K562 (cell line): ENCODE results near the gene INSYN2B. TPM values are rescaled to one million over a fixed set of nuclear protein-coding genes. Genes with fewer than 3 reads are reported as not detected.

ENCODE experiments used
- ATAC-seq: fragments of 200-7000 bp; cut with Tn5 transposase; 3 replicates; pipeline ENCODE4 v1.9.1; 2020; ENCODE audit warnings: moderate library complexity
- BruUV-seq: library from RNA; stranded (reverse); fragments of 400-500 nt; replicated peaks from 2 replicates; lab custom pipeline; 2021; lab: Mats Ljungman, UMichigan
- CTCF ChIA-PET: fragments of 300-600 bp; formaldehyde crosslinking; extraction: SDS; loops from one replicate; lab custom pipeline; 2021; ENCODE audit warnings: low intra/inter-chr PET ratio; lab: Yijun Ruan, JAX
- POLR2A ChIA-PET: fragments of 300-600, 350-650 bp; sonication (Branson Sonifier 250); formaldehyde crosslinking; extraction: SDS; loops from one replicate; lab custom pipeline; 2021; ENCODE audit warnings: antibody characterized with exemption, inconsistent platforms; lab: Yijun Ruan, JAX
- DNase-seq, 4 experiments: peaks; one replicate each; pipeline versions ENCODE4 v3.0.0 to v3.0.0-alpha.2; 2011 to 2018; ENCODE audit warnings: low spot score in 3 of 4, mixed read lengths in 3 of 4; ENCODE audit errors: extremely low read depth in 1 of 4
- FAIRE-seq: peaks from 2 replicates; lab custom pipeline; 2011; peaks lifted over from hg19 to GRCh38; lab: Jason Lieb, UNC
- H2AFZ ChIP-seq: 2 replicates; pipeline ENCODE4 v1.6.0; 2011; ENCODE audit warnings: low read depth, low read length, control low read depth, inconsistent platforms
- H3K27ac ChIP-seq: fragments of 200-600 bp; 3 replicates; pipeline ENCODE4 v1.8.0; 2011; ENCODE audit warnings: low read depth, mild to moderate bottlenecking, control low read depth, inconsistent platforms, low read length, moderate library complexity, mixed read lengths; ENCODE audit errors: extremely low read depth
- H3K27me3 ChIP-seq, 2 experiments: fragments of 300-600 bp in 1 of 2; 2 replicates in 1 of 2; 3 replicates in 1 of 2; pipeline versions ENCODE4 v1.6.0 to v1.8.0; 2011; ENCODE audit warnings: inconsistent platforms in 2 of 2, low read length in 2 of 2, mild to moderate bottlenecking in 1 of 2, mixed read lengths in 1 of 2, moderate library complexity in 1 of 2; ENCODE audit not compliant: control insufficient read depth in 2 of 2, insufficient read depth in 2 of 2
- H3K36me3 ChIP-seq: fragments of 300-600 bp; 3 replicates; pipeline ENCODE4 v1.8.0; 2011; ENCODE audit warnings: mild to moderate bottlenecking, low read length, inconsistent platforms; ENCODE audit not compliant: control insufficient read depth, insufficient read depth
- H3K4me1 ChIP-seq, 2 experiments: fragments of 200-600 bp in 1 of 2; replicated peaks in 1 of 2; 2 replicates in 1 of 2; 3 replicates in 1 of 2; pipeline versions ENCODE4 v1.5.1 to v1.8.0; 2011; ENCODE audit warnings: inconsistent platforms in 2 of 2, low read length in 2 of 2, mild to moderate bottlenecking in 1 of 2, mixed read lengths in 1 of 2, moderate library complexity in 1 of 2; ENCODE audit not compliant: control insufficient read depth in 2 of 2, insufficient read depth in 2 of 2
- H3K4me2 ChIP-seq: 2 replicates; pipeline ENCODE4 v1.6.1; 2011; ENCODE audit warnings: low read length, control low read depth, inconsistent platforms, mixed read lengths; ENCODE audit not compliant: insufficient read depth
- H3K4me3 ChIP-seq: fragments of 200-600 bp; sonication (generic), shearing (Covaris generic); 2 replicates; pipeline ENCODE4 v1.5.1; 2016; ENCODE audit warnings: control low read depth, inconsistent platforms
- H3K79me2 ChIP-seq: fragments of 200-600 bp; 3 replicates; pipeline ENCODE4 v1.8.0; 2011; ENCODE audit warnings: low read length, inconsistent platforms; ENCODE audit not compliant: control insufficient read depth, insufficient read depth
- H3K9ac ChIP-seq, 2 experiments: 2 replicates each; pipeline versions ENCODE4 v1.6.0 to v1.6.1; 2011; ENCODE audit warnings: low read depth in 2 of 2, low read length in 2 of 2, control low read depth in 1 of 2, inconsistent platforms in 1 of 2, mild to moderate bottlenecking in 1 of 2, mixed read lengths in 1 of 2; ENCODE audit not compliant: insufficient read depth in 1 of 2
- H3K9me1 ChIP-seq: one replicate; pipeline ENCODE4 v1.6.0; 2011; ENCODE audit warnings: inconsistent platforms, mild to moderate bottlenecking, low read length, moderate library complexity; ENCODE audit not compliant: control insufficient read depth, insufficient read depth
- H3K9me3 ChIP-seq: replicated peaks from 2 replicates; pipeline ENCODE4 v1.5.1; 2011; ENCODE audit warnings: low read depth, low read length, inconsistent platforms; ENCODE audit not compliant: control insufficient read depth, insufficient read depth
- H4K20me1 ChIP-seq: replicated peaks from 2 replicates; pipeline ENCODE4 v1.6.1; 2011; ENCODE audit warnings: low read length, inconsistent platforms, mixed read lengths; ENCODE audit not compliant: control insufficient read depth, insufficient read depth
- BRCA1 ChIP-seq, 2 experiments: fragments of 450-650 bp in 1 of 2; sonication (generic) in 1 of 2; formaldehyde crosslinking in 1 of 2; IDR thresholded peaks; 2 replicates each; pipeline versions ENCODE4 v1.5.0 to v1.6.1; 2017 to 2020; ENCODE audit warnings: mild to moderate bottlenecking in 1 of 2, missing genetic modification reagents in 1 of 2
- FOXP4 ChIP-seq: sonication (generic); formaldehyde crosslinking; IDR thresholded peaks from 2 replicates; pipeline ENCODE4 v1.8.0; 2022; ENCODE audit warnings: mild to moderate bottlenecking, missing genetic modification reagents, borderline replicate concordance
- HDGF ChIP-seq: fragments of 450-650 bp; IDR thresholded peaks from 2 replicates; pipeline ENCODE4 v1.6.1; 2016
- HNRNPL ChIP-seq: fragments of 200-400 bp; formaldehyde crosslinking; IDR thresholded peaks from 2 replicates; pipeline ENCODE4 v1.6.1; 2017; ENCODE audit warnings: low read depth, mild to moderate bottlenecking, low read length
- ILF3 ChIP-seq: fragments of 450-650 bp; IDR thresholded peaks from 2 replicates; pipeline ENCODE4 v1.6.1; 2018; ENCODE audit warnings: antibody characterized with exemption, mild to moderate bottlenecking, moderate library complexity, borderline replicate concordance
- NR0B1 ChIP-seq: fragments of 450-650 bp; IDR thresholded peaks from one replicate; pipeline ENCODE4 v1.6.1; 2018; ENCODE audit warnings: mild to moderate bottlenecking, moderate library complexity; ENCODE audit not compliant: partially characterized antibody
- PCBP2 ChIP-seq: fragments of 200-400 bp; formaldehyde crosslinking; IDR thresholded peaks from 2 replicates; pipeline ENCODE4 v1.6.1; 2018; ENCODE audit warnings: low read length, low read depth, mild to moderate bottlenecking, moderate library complexity; ENCODE audit not compliant: poor library complexity, severe bottlenecking
- POLR2G ChIP-seq: fragments of 200-400 bp; formaldehyde crosslinking; IDR thresholded peaks from 2 replicates; pipeline ENCODE4 v1.6.1; 2017; ENCODE audit warnings: low read depth, mild to moderate bottlenecking, antibody characterized with exemption, low read length, moderate library complexity
- SMAD2 ChIP-seq: fragments of 150-350 bp; IDR thresholded peaks from 2 replicates; pipeline ENCODE4 v1.6.1; 2014; ENCODE audit warnings: low read depth, mild to moderate bottlenecking, low read length
- SRSF1 ChIP-seq: fragments of 200-400 bp; formaldehyde crosslinking; IDR thresholded peaks from 2 replicates; pipeline ENCODE4 v1.6.1; 2017; ENCODE audit warnings: mild to moderate bottlenecking, low read depth, low read length, moderate library complexity
- TAF15 ChIP-seq: fragments of 200-400 bp; formaldehyde crosslinking; IDR thresholded peaks from 2 replicates; pipeline ENCODE4 v1.6.1; 2017; ENCODE audit warnings: mild to moderate bottlenecking, low read depth, low read length, moderate library complexity
- ZNF121 ChIP-seq: sonication (generic); formaldehyde crosslinking; conservative IDR thresholded peaks from 2 replicates; pipeline ENCODE4 v1.8.0; 2022; ENCODE audit warnings: missing genetic modification reagents
- WGBS: fragments of 100-300 bp; shearing (Covaris generic); methylation state at CpG from one replicate; pipeline ENCODE4 v1.1.6; 2016; ENCODE audit warnings: low coverage, mixed read lengths; ENCODE audit not compliant: insufficient coverage; ENCODE audit errors: missing lambda C conversion rate; 5-methylcytosine and 5-hydroxymethylcytosine counted together
- in situ Hi-C: fragments of 300-500 bp; cut with MboI; formaldehyde crosslinking; loops from 4 replicates; pipeline ENCODE4 v1.15.0; 2018; ENCODE audit warnings: inconsistent platforms, mixed read lengths
- intact Hi-C: fragments of 100-400 bp; cut with micrococcal nuclease; formaldehyde crosslinking; loops from 2 replicates; pipeline ENCODE4 v1.14.2; 2022
- polyA plus RNA-seq, 8 experiments: library from polyadenylated mRNA; depleted of rRNA in 4 of 8; stranded (reverse) in 5 of 8; unstranded in 3 of 8; fragments of >200 nt; fragmentation: Nextera tagmentation in 2 of 8; fragmentation: Illumina TruSeq in 1 of 8; extraction: Ambion mirVana in 2 of 8; extraction: Trizol in 1 of 8; gene quantifications; 2 replicates each; pipeline versions ENCODE4 v1.2.1 to v1.2.3, GENCODE V29; 2011 to 2014; ENCODE audit warnings: inconsistent platforms in 1 of 8, missing spikeins in 1 of 8
- total RNA-seq, 7 experiments: library from RNA; depleted of rRNA in 6 of 7; stranded (reverse); fragments of >200 nt in 6 of 7; fragmentation: Illumina TruSeq in 2 of 7; extraction: Trizol in 2 of 7; gene quantifications; 2 replicates each; pipeline versions ENCODE4 v1.2.1 to v1.2.3, GENCODE V29; 2011 to 2021; ENCODE audit warnings: low replicate concordance in 1 of 7
- TF ChIP-seq, protein P1 (sequence below): fragments of 250-450 bp; sonication (Bioruptor Pico); IDR thresholded peaks from 2 replicates; pipeline ENCODE4 v1.9.0; 2021; ENCODE audit warnings: mild to moderate bottlenecking
- TF ChIP-seq, protein P2 (sequence below): fragments of 450-650 bp; formaldehyde crosslinking; conservative IDR thresholded peaks from 2 replicates; pipeline ENCODE4 v1.4.0; 2022; ENCODE audit warnings: mild to moderate bottlenecking, missing genetic modification characterization

Gene INSYN2B
- total and polyA plus RNA-seq, 9 of the 15 experiments (the other 6 are each of a cell fraction or from before 2014, with no cell fraction given): not detected

DNA sequence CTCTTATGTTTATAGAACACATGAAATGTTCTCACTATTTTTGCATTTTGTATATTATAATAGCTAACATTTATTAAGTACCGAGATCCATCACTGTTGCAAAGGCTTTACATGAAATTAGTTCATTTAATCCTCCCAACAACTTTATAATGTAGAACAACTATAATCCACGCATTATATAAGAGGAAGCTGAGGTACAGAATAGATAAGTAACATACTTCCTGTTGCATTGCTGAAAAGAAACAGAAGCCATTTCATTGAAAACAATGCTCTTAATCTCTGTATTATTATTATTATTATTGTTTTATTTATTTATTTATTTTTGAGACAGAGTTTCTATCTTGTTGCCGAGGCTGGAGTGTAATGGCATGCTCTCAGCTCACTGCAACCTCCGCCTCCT, 7.9 kb upstream of the INSYN2B start:
- FAIRE-seq (no peak), ATAC-seq (no peak), DNase-seq (no peak)
- no peak overlapping the region for H3K4me2 ChIP-seq
- 0 out of 5 replicates have a peak, but pooled peaks cover 0 to 3% of the 10 kb centered on the region in 2 experiments for H3K27me3 ChIP-seq
- POLR2A ChIA-PET: no interaction called here
- H4K20me1 ChIP-seq: no peaks in the 10 kb centered on the region
- H3K9me3 ChIP-seq: no peaks in the 10 kb centered on the region
- in situ Hi-C loops: loop anchor here (10.0 kb wide), 1 partner anchor 283 kb away; no protein-coding TSS in a partner anchor
- H3K9me1 ChIP-seq: peaks cover 3% of the 10 kb centered on the region
- no peaks in the 10 kb centered on the region for H3K4me1 ChIP-seq
- CTCF ChIA-PET: no interaction called here
- H2AFZ ChIP-seq: no peak overlapping the region
- 21% methylated on average over 4 of the region's 4 CpGs for WGBS
- H3K27ac ChIP-seq: no peak overlapping the region
- BruUV-seq: no TSS peak
- intact Hi-C loops: loop anchor here (10.0 kb wide), 2 partner anchors 183 to 197 kb away; no protein-coding TSS in a partner anchor
- no peak for TF ChIP-seq PCBP2
- no peak for TF ChIP-seq HNRNPL
- TF ChIP-seq TAF15: no peak
- TF ChIP-seq FOXP4 (CRISPR knock-in tag): no peak
- TF ChIP-seq, protein P1, sequence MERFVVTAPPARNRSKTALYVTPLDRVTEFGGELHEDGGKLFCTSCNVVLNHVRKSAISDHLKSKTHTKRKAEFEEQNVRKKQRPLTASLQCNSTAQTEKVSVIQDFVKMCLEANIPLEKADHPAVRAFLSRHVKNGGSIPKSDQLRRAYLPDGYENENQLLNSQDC (CRISPR knock-in tag): no peak
- no peak for TF ChIP-seq SRSF1
- TF ChIP-seq ILF3: no peak
- TF ChIP-seq ZNF121 (CRISPR knock-in tag): no peak
- TF ChIP-seq BRCA1 (IDR thresholded peaks at IDR 0.05): no peak
- no peak for TF ChIP-seq BRCA1 (CRISPR knock-in tag; IDR thresholded peaks at IDR 0.05)
- TF ChIP-seq, protein P2, sequence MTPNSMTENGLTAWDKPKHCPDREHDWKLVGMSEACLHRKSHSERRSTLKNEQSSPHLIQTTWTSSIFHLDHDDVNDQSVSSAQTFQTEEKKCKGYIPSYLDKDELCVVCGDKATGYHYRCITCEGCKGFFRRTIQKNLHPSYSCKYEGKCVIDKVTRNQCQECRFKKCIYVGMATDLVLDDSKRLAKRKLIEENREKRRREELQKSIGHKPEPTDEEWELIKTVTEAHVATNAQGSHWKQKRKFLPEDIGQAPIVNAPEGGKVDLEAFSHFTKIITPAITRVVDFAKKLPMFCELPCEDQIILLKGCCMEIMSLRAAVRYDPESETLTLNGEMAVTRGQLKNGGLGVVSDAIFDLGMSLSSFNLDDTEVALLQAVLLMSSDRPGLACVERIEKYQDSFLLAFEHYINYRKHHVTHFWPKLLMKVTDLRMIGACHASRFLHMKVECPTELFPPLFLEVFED (CRISPR knock-in tag): no peak
- no peak for TF ChIP-seq POLR2G
- no peak for TF ChIP-seq HDGF
- TF ChIP-seq NR0B1: no peak
- TF ChIP-seq SMAD2: no peak
- H3K79me2 ChIP-seq: no peaks in the 10 kb centered on the region
- no peak overlapping the region for H3K4me3 ChIP-seq
- H3K9ac ChIP-seq: no peak overlapping the region
- H3K36me3 ChIP-seq: no peaks in the 10 kb centered on the region
